HepG2 (cell line): Measurements from ENCODE around the gene STARD13. TPM values are rescaled to one million over a fixed set of nuclear protein-coding genes. Genes with fewer than 3 reads are reported as not detected.

Experiments used
- KIAA2018 ChIP-seq: sonication (generic); formaldehyde crosslinking; IDR thresholded peaks from 2 replicates; pipeline ENCODE4 v1.5.0; 2020; ENCODE audit warnings: mild to moderate bottlenecking, missing genetic modification reagents, borderline replicate concordance
- MYPOP ChIP-seq: sonication (generic); formaldehyde crosslinking; IDR thresholded peaks from 2 replicates; pipeline ENCODE4 v1.8.1; 2023; ENCODE audit warnings: mild to moderate bottlenecking, moderate library complexity, missing genetic modification reagents
- NFE2 ChIP-seq: sonication (generic); formaldehyde crosslinking; IDR thresholded peaks from 2 replicates; pipeline ENCODE4 v1.4.0; 2020; ENCODE audit warnings: missing genetic modification reagents
- NR0B2 ChIP-seq: sonication (generic); formaldehyde crosslinking; IDR thresholded peaks from 2 replicates; pipeline ENCODE4 v1.4.0; 2020; ENCODE audit warnings: mild to moderate bottlenecking, missing genetic modification reagents
- NRL ChIP-seq: sonication (generic); formaldehyde crosslinking; IDR thresholded peaks from 2 replicates; pipeline ENCODE4 v1.5.0; 2020; ENCODE audit warnings: missing genetic modification reagents, mild to moderate bottlenecking, moderate library complexity, borderline replicate concordance
- PHB2 ChIP-seq: fragments of 450-650 bp; IDR thresholded peaks from 2 replicates; pipeline ENCODE4 v1.6.1; 2018; ENCODE audit not compliant: partially characterized antibody
- PITX1 ChIP-seq: sonication (generic); formaldehyde crosslinking; IDR thresholded peaks from 2 replicates; pipeline ENCODE4 v1.5.1; 2020; ENCODE audit warnings: mild to moderate bottlenecking, missing genetic modification reagents
- RAD51 ChIP-seq: fragments of 450-650 bp; IDR thresholded peaks from 2 replicates; pipeline ENCODE4 v1.6.1; 2016; ENCODE audit warnings: borderline replicate concordance
- RFX1 ChIP-seq: fragments of 450-650 bp; IDR thresholded peaks from 2 replicates; pipeline ENCODE4 v1.6.1; 2017
- ZMAT5 ChIP-seq: sonication (generic); formaldehyde crosslinking; IDR thresholded peaks from 2 replicates; pipeline ENCODE4 v1.5.0; 2020; ENCODE audit warnings: mild to moderate bottlenecking, low read depth, missing genetic modification reagents, borderline replicate concordance
- ZNF251 ChIP-seq: sonication (generic); formaldehyde crosslinking; IDR thresholded peaks from 2 replicates; pipeline ENCODE4 v1.9.0; 2021; ENCODE audit warnings: mild to moderate bottlenecking, missing genetic modification reagents
- ZNF557 ChIP-seq: sonication (generic); formaldehyde crosslinking; IDR thresholded peaks from 2 replicates; pipeline ENCODE4 v1.4.0; 2020; ENCODE audit warnings: missing genetic modification reagents
- ZNF577 ChIP-seq: sonication (generic); formaldehyde crosslinking; IDR thresholded peaks from 2 replicates; pipeline ENCODE4 v1.4.0; 2020; ENCODE audit warnings: mild to moderate bottlenecking, low read depth, missing genetic modification reagents, borderline replicate concordance
- ZNF607 ChIP-seq: sonication (generic); formaldehyde crosslinking; IDR thresholded peaks from 2 replicates; pipeline ENCODE4 v1.5.1; 2020; ENCODE audit warnings: missing genetic modification reagents, mild to moderate bottlenecking, borderline replicate concordance
- ZNF615 ChIP-seq: sonication (generic); formaldehyde crosslinking; IDR thresholded peaks from 2 replicates; pipeline ENCODE4 v1.5.0; 2020; ENCODE audit warnings: mild to moderate bottlenecking, missing genetic modification reagents, borderline replicate concordance
- ZNF629 ChIP-seq: sonication (generic); formaldehyde crosslinking; conservative IDR thresholded peaks from 2 replicates; pipeline ENCODE4 v1.5.0; 2020; ENCODE audit warnings: missing genetic modification reagents
- ZNF7 ChIP-seq: IDR thresholded peaks from 2 replicates; pipeline ENCODE4 v1.6.1; 2016; ENCODE audit warnings: missing biosample characterization, missing genetic modification reagents
- ZNF747 ChIP-seq: sonication (generic); formaldehyde crosslinking; IDR thresholded peaks from 2 replicates; pipeline ENCODE4 v1.8.1; 2023; ENCODE audit warnings: missing genetic modification reagents, mild to moderate bottlenecking, borderline replicate concordance
- ZNF841 ChIP-seq: sonication (generic); formaldehyde crosslinking; IDR thresholded peaks from 2 replicates; pipeline ENCODE4 v1.8.1; 2023; ENCODE audit warnings: missing genetic modification reagents, borderline replicate concordance
- ZNF883 ChIP-seq: sonication (generic); formaldehyde crosslinking; IDR thresholded peaks from 2 replicates; pipeline ENCODE4 v1.5.1; 2020; ENCODE audit warnings: mild to moderate bottlenecking, missing genetic modification reagents; ENCODE audit errors: not compliant biosample characterization
- polyA plus RNA-seq, 8 experiments: library from polyadenylated mRNA; depleted of rRNA in 3 of 8; stranded (reverse) in 7 of 8; unstranded in 1 of 8; fragments of >200 nt; fragmentation: Illumina TruSeq in 4 of 8; extraction: Trizol in 4 of 8; gene quantifications; 2 replicates each; pipeline versions ENCODE4 v1.2.1 to v1.2.3, GENCODE V29; 2011 to 2016; ENCODE audit warnings: low read depth in 4 of 8, missing spikeins in 1 of 8, mixed read lengths in 1 of 8; ENCODE audit not compliant: insufficient read depth in 1 of 8
- total RNA-seq, 5 experiments: library from RNA; depleted of rRNA; stranded (reverse); fragments of >200 nt; fragmentation: Illumina TruSeq; extraction: Trizol; gene quantifications; 2 replicates each; pipeline ENCODE4 v1.2.3, GENCODE V29; 2016; ENCODE audit warnings: low read depth in 1 of 5

STARD13 gene
- total and polyA plus RNA-seq, 2 of the 13 experiments (the other 11 are each of a cell fraction or from before 2014, with no cell fraction given) = 12.8 to 14.3 TPM

GRCh38 chr13:33260168-33261098 lies 25.1 kb downstream of the STARD13 start (continued):
- TF ChIP-seq NR0B2 (CRISPR knock-in tag) (no peak), ZNF629 (CRISPR knock-in tag) (peak; percentile 16; the same call in 1 of the 2 replicates), RFX1 (no peak), PHB2 (no peak), MYPOP (CRISPR knock-in tag) (no peak), NRL (CRISPR knock-in tag) (no peak), ZNF883 (no peak), ZMAT5 (no peak), KIAA2018 (CRISPR knock-in tag) (no peak), ZNF747 (CRISPR knock-in tag) (peak; percentile 61; the same call in 1 of the 2 replicates), ZNF841 (CRISPR knock-in tag) (no peak), NFE2 (CRISPR knock-in tag) (no peak), ZNF615 (CRISPR knock-in tag) (no peak), ZNF557 (no peak), ZNF7 (CRISPR knock-in tag) (no peak), PITX1 (CRISPR knock-in tag) (peak; percentile 97), ZNF607 (CRISPR knock-in tag) (no peak), RAD51 (no peak), ZNF251 (CRISPR knock-in tag) (no peak), ZNF577 (no peak)
